ENCODE measurements around the gene SIRT1.

DNA sequence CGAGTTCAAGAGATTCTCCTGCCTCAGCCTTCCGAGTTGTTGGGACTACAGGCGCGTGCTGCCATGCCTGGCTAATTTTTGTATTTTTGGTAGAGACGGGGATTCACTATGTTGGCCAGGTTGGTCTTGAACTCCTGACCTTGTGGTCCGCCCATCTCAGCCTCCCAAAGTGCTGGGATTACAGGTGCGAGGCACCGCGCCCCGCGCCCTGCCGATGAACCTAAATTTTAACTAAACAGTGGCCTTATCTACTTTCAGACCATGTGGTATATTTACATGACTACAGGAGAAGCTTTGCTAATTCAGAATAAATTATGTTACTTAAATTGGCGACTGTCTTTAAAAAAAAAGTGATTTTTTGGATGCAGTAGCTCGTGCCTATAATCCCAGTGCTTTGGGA lies 9.2 kb downstream of the SIRT1 start:
- TF ChIP-seq, protein P1, sequence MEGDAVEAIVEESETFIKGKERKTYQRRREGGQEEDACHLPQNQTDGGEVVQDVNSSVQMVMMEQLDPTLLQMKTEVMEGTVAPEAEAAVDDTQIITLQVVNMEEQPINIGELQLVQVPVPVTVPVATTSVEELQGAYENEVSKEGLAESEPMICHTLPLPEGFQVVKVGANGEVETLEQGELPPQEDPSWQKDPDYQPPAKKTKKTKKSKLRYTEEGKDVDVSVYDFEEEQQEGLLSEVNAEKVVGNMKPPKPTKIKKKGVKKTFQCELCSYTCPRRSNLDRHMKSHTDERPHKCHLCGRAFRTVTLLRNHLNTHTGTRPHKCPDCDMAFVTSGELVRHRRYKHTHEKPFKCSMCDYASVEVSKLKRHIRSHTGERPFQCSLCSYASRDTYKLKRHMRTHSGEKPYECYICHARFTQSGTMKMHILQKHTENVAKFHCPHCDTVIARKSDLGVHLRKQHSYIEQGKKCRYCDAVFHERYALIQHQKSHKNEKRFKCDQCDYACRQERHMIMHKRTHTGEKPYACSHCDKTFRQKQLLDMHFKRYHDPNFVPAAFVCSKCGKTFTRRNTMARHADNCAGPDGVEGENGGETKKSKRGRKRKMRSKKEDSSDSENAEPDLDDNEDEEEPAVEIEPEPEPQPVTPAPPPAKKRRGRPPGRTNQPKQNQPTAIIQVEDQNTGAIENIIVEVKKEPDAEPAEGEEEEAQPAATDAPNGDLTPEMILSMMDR (IDR thresholded peaks at IDR 0.05 in 8 of 11, conservative IDR thresholded peaks at IDR 0.05 in 3 of 11) = no peak
- TF ChIP-seq POLR2AphosphoS5 (IDR thresholded peaks at IDR 0.05) = no peak

Data from spleen (tissue), 7 donors.